Smooth muscle cell of the coronary artery (primary cell): Measurements from ENCODE around the gene SSR1. TPM values are rescaled to one million over a fixed set of nuclear protein-coding genes. Genes with fewer than 3 reads are reported as not detected.

Experiments used
- total RNA-seq: library from RNA; depleted of rRNA; stranded (reverse); fragments of >200 nt; gene quantifications from 2 replicates; pipeline ENCODE4 v1.2.3, GENCODE V29; 2014; ENCODE audit warnings: low replicate concordance

The SSR1 gene
- 75.2 and 85.5 TPM in 2 replicates for total RNA-seq

GRCh38 chr6:7312616-7313504 lies at the start of gene SSR1:
Gene SSR1, minus strand, starts transcription at chr6:7313199. Its CDS starts 79 bp downstream, at chr6:7313120.

Other genes with a start within 250 kb of the SSR1 start
- gene RREB1, start 205.2 kb downstream of the SSR1 start, total RNA-seq: 8.9 and 12.4 TPM in 2 replicates
- gene CAGE1, start 76.5 kb upstream of the SSR1 start, total RNA-seq: 0.08 and 0.12 TPM in 2 replicates
- gene RIOK1, start 76.6 kb upstream of the SSR1 start, total RNA-seq: 18.1 and 23.8 TPM in 2 replicates
- 1.8 and 41.5 TPM in 2 replicates for gene DSP, start 228.5 kb upstream of the SSR1 start, total RNA-seq